ENCODE measurements around the gene ZNF862.
"Not testable (repeated sequence)": the region's sequence is repeated elsewhere in the genome, so short reads cannot be mapped to it uniquely, and the experiment has no call there.

ZNF862 gene

DNA sequence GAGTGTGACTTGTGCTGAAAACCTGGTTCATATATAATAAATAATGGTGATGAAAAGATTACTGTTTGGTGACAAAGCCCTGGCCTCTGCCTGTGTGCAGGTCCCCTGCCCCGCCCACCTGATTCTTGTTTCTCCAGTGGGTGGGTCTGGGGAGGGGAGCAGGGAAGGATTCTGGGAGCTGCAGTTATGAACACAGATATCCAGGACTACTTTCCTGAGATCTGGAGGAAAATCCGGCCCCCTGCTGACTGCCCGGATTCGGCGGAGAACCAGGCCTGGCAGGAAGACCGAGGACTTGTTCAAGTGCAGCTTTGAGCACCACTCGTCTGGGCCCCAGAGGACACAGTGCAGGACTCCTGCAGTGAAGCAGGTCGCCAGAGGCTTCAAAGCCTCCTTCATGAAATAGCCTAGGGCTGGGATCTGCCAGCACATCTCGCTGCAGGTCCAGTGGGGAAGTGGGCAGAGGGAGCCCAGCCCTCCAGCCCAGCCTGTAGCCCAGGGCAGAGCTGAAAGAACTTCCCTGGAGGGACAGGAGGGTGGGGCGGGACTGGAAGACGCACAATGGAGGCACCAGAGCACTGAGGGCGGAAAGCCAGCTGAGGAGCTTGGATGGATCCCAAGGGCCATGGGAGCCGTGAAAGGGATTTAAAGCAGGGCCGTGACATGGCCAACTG lies 42.6 kb downstream of the ZNF862 start:
- no peak for DNase-seq (ENCODE audit: low read depth)

DNA sequence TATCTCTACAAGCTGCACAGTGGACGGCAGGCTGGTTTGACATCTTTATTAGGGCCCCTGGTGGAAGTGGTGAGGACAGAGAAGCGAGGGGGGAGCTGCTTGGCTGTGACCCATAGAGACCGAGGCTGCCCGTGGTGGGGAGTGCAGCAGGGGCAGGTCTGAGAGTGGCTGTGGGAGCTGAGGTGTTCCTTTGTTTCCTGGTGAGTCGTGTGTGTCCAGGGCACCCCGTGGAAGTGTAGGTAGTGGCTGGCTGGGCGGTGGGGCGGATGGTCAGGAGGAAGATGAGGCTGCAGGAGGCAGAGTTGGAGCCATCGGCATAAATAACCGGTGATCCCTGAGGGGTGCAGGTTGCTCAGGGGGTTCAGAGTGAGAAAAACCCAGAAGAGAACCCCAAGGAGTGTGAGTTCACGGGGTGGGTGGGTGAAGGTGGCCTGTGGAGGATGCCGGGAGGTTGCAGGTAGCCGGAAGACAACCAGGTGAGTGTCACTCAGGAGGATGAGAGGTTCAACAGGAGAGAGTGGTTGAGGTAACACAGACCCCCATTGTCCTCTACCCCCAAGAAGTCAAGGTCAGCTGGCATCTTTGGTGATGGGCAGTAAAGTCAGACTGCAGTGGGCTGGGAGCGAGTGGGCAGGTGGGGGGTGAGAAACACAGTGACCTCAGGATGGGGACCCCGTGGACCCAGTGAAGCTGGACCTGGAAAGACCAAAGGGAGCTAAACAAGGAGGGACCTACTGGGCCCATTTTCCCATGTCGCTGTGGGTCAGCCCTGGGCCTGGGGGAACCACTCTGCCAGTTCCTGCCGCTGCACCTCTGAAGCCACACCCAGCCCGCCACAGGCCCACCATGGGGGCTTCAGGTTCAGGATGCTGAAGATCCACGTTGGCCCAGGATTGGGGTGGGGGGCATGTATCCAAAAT lies 43.4 kb downstream of the ZNF862 start:
- no peak for DNase-seq (ENCODE audit: low read depth)

DNA sequence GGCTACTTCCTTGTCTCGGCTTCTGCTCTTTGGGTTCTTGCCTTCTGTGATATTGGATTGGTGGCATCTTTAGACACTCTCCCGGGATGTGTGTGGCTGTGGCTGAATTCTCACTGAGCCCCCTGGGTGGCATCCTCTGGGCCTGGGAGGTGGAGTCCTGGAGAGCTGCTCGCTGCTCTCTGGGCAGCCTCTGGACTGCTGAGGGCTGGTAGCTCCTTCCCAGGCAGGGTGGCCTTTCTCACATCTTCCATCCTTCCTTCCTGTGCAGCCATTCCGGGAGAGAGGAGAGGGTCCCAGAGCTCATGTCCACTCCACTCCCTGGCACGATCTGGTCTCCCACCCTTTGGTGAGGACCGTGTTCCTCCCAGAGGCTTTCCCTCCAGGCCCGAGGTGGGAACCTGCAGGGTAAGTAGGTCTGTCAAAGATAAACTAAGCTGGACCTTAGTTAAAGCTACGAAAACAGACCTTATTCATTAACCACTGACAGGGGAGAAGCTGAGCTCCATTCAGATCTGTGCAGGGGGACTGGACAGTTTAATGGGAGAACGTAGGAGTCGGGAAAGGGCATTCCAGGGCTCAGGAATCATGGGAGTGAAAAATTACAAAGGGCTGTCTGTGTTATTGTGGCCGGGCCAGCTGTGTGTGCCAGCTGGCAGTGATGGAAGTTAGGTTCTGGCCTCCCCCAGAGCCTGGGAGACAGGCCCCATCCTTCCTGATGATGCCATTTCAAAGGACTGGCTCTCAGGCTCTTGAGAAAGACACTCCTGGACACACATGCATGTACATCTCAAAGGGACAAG lies 44.3 kb downstream of the ZNF862 start:
- DNase-seq (ENCODE audit: low read depth), result no peak

DNA sequence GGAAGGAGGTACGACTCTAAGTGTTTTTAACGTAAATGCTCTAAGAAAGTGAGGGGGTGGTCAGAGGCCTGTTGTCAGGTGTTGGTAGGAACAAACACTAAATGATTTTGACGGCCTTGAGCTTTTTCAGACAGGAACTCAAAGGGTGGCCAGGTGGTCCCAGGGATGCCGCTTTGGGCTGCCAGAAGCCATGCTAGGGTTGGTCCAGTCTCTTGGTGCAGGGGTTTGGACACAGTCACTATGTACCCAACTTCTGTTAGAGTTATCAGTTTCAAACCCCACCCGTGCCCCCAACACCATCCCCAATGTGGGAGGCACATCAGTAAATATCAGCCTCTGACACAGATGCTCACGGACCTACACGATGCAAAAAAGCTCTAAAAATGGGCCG lies 44.9 kb downstream of the ZNF862 start:
- no peak for DNase-seq (ENCODE audit: low read depth)

DNA sequence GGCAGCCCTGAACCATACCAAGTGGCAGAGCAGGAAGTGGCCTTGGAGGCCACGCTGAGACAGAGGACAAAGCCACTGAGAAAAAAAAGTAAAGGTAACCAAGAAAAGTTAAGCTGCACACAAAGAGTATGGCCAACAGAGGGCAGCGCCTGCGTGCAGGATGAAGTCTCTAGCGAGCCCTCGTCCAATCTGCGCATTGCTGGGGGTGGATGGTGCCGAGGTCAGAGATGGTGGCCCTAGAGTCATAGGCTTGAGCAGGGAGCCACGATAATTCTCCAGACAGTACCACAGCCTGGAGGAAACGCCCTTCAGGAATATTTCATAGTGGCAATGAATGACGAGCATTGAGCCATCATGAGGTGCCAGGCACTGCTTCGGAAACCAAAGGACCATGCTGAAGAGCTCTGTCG lies 45.3 kb downstream of the ZNF862 start:
- DNase-seq (ENCODE audit: low read depth), result peak; percentile 44

DNA sequence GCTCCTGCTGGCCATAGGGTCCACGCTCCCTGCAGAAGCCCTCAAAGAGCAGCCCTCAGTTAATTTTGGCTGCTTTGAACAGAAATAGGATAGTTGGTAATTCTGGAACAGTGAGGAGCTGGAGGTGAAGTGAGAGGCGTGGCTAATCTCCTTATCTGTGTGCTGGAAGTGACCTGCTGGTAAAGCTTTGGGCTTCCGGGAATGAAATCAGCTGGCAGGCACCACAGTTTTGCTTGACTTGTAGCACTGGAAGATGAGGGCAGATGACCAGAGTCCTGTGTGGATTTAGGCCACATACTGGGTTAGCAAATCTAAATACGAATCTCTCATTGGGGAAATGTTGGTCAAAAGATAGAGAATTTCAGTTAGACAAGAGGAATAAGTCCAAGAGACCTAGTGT lies 45.8 kb downstream of the ZNF862 start:
- DNase-seq (ENCODE audit: low read depth), result no peak

DNA sequence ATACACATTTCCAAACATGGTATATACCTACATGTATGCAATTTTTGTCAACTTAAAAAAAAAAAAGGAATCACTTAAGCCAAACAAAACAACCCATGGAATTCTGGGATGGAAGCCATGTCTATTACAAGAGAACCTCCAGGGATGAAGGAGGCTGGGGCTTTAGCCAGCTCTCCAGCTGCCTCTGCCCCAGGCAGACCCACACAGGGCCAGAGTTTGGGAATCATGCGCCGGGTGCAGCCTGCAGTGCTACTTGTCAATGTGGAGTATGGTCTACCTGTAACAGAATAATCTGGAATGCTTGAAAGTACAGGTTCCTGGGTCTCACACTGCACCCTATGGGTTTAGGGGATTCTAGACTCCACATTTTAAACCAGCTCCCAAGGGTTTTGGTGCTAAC lies 46.4 kb downstream of the ZNF862 start:
- no peak for DNase-seq (ENCODE audit: low read depth)

DNA sequence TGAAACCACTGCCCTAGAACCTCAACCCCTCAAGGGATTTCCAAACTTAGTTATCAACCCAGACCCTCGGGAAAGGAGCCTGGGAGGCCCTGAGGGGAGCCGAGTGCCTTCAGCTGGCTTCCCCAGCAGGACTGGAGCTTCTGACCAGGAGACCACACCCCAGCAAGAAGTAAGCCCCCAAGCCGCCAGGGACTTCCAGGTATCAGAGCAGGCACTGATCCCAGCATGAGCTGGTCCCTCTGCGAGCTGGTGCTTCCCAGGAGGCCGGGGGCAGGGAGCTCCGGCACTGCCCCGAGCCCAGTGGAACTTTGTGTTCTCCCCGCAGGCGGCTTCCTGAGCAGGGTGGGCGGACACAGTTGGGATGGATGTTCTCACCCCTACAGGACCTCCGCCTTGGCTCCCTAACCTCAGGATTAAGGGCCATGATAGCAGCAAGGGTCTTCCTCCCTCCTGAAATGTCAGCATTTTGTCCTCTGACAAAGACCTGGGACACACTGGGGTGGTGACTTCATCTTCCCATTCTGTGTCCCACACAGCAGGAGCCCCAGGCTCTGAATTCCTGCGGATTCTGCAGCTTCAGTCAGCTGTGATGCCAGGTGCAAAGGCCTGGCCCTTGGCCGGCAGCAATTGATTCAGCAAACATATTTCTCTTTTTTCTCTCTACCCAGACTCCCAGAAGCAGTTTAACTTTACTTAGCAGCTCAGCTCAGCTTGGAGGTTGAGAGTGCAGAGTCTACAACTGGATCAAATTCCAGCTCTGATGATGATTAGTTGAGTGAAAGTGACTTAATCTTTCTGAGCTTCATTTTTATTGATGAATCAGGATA lies 47.2 kb downstream of the ZNF862 start:
- peak; percentile 14 for DNase-seq (ENCODE audit: low read depth)

DNA sequence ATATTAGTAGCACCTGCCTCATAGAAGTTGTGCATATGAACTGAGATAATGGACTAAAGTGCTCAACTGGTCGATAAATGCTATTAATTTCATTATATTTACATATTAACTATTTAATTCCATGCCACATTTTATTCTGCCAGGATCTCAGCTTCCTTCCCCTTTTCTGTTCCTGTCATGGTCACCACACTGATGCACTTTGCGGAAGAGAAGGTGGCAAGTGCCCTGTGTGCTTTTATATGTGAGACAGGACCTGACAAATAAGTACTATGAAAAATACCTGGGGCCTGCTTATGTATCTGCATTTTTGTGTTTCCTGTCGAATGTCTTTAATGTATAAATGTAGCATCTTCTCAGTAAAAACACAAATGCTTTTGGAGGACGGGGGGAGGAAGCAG lies 47.8 kb downstream of the ZNF862 start:
- no peak for DNase-seq (ENCODE audit: low read depth)

DNA sequence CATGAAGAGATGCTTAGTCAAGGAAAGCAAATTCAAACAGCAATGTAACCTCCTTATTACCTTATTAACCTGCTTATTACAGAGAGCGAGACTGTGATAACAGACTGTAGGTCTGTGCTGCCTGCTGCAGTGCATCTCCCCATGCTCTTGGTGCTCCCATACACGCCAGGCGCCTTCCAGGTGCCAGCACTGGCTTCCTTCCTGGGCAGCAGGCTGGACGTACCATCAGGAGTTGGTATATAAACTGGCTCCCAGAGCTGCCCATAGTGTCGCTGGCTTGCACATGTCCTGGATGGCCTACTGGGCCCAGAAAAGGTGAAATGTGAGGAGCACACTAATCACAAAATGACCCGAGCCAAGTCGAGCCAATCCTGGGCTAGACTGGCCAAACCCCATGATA lies 49.1 kb downstream of the ZNF862 start:
- no peak for DNase-seq (ENCODE audit: low read depth)

DNA sequence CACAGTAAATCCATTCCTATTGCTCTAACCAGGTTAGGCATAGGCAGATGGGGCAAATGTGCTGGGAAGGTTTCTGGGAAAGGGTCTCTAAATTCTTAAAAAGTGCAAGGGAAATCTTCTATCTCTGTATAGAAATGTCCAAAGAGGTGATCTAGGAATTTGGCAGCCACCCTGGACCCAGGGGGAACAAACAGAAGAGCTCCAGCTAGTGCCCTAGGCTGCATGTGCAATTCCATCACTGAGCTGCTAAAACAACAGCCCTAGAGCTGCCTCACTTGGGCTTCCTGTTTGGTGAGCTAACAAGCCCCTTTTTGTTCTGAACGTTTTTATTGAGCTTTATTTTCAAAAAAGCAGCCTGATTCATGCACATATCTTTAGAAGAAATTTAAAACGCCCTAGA lies 52.5 kb downstream of the ZNF862 start:
- not testable (repeated sequence) for DNase-seq (ENCODE audit: low read depth)

DNA sequence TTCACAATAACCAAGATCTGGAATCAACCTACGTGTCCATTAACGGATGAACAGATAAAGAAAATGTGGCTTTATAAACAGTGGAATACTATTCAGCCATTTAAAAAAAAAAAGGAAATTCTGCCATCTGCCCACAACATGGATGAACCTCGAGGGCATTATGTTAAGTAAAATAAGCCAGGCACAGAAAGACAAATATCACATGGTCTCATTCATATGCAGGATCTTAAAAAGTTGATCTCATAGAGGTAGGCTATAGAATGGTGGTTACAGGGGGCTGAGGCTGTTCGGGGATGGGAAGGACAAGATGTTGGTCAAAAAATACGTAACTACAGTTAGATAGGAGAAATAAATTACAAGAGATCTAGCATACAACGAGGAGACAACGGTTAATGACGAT lies 56.8 kb downstream of the ZNF862 start:
- not testable (repeated sequence) for DNase-seq (ENCODE audit: low read depth)

DNA sequence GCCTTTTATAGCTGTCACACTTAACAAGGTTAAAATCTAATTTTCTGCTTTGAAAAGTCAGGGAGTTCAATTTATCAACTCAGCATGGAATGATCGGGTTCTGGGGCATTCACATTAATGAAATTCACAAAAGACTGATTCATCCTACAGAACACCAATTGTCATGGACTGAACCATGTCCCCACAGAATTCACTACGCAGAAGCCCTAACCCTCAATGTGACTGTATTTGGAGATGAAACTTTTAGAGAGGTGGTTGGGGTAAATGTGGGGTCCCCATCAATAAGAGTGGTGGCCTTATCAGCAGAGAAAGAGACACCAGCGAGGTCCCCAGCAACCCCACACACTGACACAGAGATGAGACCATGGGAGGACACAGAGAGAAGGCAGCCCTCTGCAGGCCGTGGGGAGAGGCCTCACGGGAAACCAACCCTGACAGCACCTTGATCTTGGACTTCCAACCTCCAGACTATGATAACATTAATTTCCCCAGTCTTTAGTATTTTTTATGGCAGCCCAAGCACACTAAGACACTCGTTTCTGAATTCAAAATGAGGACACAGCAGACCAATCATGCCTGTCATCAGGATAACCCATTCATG lies 69.7 kb downstream of the ZNF862 start:
- not testable (repeated sequence) for DNase-seq (ENCODE audit: low read depth)

DNA sequence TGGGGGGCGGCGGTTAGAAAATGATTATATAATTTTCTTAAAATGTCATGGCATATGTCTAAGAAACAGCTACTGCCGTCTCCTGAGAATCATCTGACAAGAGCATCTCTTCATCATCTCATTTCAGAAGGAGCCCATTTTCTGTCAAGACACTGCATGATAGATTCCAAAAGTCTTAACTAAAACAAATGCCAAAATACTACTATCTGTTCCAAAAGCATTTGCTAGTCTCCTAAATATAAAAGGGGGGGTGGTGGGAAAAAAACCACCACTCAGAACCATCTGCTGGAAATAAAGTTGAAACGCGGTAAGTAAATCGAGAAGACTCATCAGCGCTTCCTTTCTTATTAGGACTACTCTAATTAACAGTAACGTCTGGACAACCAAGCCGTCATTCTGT lies 72.0 kb downstream of the ZNF862 start:
- DNase-seq (ENCODE audit: low read depth), result not testable (repeated sequence)

DNA sequence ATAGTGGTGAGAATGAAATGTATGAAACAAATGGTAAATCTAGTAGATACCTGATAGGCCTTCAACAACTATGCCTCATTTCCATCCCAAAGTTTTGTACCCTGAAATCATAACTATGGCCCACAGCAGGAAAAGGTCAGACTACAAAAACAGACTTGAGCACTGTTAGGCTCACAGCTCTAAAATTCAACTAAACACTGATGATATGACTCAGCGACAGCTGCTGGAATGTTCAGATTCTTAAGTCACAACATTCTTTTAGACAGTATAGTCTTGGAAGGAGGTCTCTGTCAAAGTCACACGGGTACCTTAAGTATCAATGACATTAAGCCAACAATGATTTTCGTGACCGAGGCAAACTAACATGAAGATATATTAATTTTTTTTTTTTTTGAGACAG lies 74.0 kb downstream of the ZNF862 start:
- DNase-seq (ENCODE audit: low read depth), result peak; percentile 39

Measured in iris pigment epithelial cell (primary cell).